SK-N-SH treated with all-trans-retinoic acid at 6 μM for 48 hours (cell line): ENCODE measurements around the gene TMEM47.

ENCODE experiments used
- ESRRG ChIP-seq: fragments of 250-450 bp; sonication (Bioruptor Pico); IDR thresholded peaks from 2 replicates; pipeline ENCODE4 v1.6.1; 2021; ENCODE audit warnings: mild to moderate bottlenecking
- ZC3H10 ChIP-seq: fragments of 250-450 bp; sonication (Bioruptor Pico); IDR thresholded peaks from 2 replicates; pipeline ENCODE4 v1.5.1; 2021; ENCODE audit warnings: mild to moderate bottlenecking, moderate library complexity
- ZFP3 ChIP-seq: fragments of 250-450 bp; sonication (Bioruptor Pico); IDR thresholded peaks from 2 replicates; pipeline ENCODE4 v1.5.0; 2020; ENCODE audit warnings: mild to moderate bottlenecking, moderate library complexity
- ZFP30 ChIP-seq: fragments of 450-650 bp; formaldehyde crosslinking; IDR thresholded peaks from 2 replicates; pipeline ENCODE4 v1.5.0; 2022; ENCODE audit warnings: mild to moderate bottlenecking, moderate library complexity
- TF ChIP-seq, protein P1 (sequence below): fragments of 250-450 bp; sonication (Bioruptor Pico); IDR thresholded peaks from 2 replicates; pipeline ENCODE4 v1.5.0; 2020; ENCODE audit warnings: mild to moderate bottlenecking, moderate library complexity
- TF ChIP-seq, protein P2 (sequence below): fragments of 250-450 bp; sonication (Bioruptor Pico); IDR thresholded peaks from 2 replicates; pipeline ENCODE4 v1.8.0; 2021; ENCODE audit warnings: low read depth, mild to moderate bottlenecking, moderate library complexity, borderline replicate concordance
- TF ChIP-seq, protein P3 (sequence below): fragments of 250-450 bp; sonication (Bioruptor Pico); IDR thresholded peaks from 2 replicates; pipeline ENCODE4 v1.8.0; 2020; ENCODE audit warnings: mild to moderate bottlenecking, moderate library complexity, borderline replicate concordance
- TF ChIP-seq, protein P4 (sequence below): fragments of 250-450 bp; sonication (Bioruptor Pico); IDR thresholded peaks from 2 replicates; pipeline ENCODE4 v1.5.1; 2021; ENCODE audit warnings: mild to moderate bottlenecking, moderate library complexity

DNA sequence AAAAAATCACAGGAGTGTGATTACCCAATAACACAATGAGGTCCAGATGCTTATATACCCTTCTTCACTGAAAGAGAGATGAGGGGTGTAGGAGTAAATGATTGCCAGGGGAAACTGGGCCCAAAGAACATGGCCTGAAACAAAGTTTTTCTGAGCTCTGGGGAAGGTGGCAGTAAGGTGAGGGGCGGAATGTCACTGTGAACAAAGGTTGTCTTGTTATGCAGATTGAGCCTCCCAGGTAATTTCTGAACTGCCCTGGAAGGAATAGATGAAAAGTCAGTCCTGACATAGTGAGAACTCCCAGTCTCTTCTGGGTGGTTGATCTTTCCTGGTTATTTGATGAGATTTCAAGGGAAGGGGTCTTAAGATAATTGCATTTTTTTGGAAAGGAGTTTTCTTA lies 2.5 kb upstream of the TMEM47 start:
- no peak for TF ChIP-seq ESRRG (CRISPR knock-in tag)
- TF ChIP-seq, protein P1, sequence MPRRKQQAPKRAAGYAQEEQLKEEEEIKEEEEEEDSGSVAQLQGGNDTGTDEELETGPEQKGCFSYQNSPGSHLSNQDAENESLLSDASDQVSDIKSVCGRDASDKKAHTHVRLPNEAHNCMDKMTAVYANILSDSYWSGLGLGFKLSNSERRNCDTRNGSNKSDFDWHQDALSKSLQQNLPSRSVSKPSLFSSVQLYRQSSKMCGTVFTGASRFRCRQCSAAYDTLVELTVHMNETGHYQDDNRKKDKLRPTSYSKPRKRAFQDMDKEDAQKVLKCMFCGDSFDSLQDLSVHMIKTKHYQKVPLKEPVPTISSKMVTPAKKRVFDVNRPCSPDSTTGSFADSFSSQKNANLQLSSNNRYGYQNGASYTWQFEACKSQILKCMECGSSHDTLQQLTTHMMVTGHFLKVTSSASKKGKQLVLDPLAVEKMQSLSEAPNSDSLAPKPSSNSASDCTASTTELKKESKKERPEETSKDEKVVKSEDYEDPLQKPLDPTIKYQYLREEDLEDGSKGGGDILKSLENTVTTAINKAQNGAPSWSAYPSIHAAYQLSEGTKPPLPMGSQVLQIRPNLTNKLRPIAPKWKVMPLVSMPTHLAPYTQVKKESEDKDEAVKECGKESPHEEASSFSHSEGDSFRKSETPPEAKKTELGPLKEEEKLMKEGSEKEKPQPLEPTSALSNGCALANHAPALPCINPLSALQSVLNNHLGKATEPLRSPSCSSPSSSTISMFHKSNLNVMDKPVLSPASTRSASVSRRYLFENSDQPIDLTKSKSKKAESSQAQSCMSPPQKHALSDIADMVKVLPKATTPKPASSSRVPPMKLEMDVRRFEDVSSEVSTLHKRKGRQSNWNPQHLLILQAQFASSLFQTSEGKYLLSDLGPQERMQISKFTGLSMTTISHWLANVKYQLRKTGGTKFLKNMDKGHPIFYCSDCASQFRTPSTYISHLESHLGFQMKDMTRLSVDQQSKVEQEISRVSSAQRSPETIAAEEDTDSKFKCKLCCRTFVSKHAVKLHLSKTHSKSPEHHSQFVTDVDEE: no peak
- TF ChIP-seq, protein P2, sequence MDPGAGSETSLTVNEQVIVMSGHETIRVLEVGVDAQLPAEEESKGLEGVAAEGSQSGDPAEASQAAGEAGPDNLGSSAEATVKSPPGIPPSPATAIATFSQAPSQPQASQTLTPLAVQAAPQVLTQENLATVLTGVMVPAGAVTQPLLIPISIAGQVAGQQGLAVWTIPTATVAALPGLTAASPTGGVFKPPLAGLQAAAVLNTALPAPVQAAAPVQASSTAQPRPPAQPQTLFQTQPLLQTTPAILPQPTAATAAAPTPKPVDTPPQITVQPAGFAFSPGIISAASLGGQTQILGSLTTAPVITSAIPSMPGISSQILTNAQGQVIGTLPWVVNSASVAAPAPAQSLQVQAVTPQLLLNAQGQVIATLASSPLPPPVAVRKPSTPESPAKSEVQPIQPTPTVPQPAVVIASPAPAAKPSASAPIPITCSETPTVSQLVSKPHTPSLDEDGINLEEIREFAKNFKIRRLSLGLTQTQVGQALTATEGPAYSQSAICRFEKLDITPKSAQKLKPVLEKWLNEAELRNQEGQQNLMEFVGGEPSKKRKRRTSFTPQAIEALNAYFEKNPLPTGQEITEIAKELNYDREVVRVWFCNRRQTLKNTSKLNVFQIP: no peak
- TF ChIP-seq, protein P3, sequence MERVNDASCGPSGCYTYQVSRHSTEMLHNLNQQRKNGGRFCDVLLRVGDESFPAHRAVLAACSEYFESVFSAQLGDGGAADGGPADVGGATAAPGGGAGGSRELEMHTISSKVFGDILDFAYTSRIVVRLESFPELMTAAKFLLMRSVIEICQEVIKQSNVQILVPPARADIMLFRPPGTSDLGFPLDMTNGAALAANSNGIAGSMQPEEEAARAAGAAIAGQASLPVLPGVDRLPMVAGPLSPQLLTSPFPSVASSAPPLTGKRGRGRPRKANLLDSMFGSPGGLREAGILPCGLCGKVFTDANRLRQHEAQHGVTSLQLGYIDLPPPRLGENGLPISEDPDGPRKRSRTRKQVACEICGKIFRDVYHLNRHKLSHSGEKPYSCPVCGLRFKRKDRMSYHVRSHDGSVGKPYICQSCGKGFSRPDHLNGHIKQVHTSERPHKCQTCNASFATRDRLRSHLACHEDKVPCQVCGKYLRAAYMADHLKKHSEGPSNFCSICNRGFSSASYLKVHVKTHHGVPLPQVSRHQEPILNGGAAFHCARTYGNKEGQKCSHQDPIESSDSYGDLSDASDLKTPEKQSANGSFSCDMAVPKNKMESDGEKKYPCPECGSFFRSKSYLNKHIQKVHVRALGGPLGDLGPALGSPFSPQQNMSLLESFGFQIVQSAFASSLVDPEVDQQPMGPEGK (CRISPR knock-in tag): no peak
- no peak for TF ChIP-seq ZFP3
- no peak for TF ChIP-seq ZC3H10 (CRISPR knock-in tag)
- TF ChIP-seq, protein P4, sequence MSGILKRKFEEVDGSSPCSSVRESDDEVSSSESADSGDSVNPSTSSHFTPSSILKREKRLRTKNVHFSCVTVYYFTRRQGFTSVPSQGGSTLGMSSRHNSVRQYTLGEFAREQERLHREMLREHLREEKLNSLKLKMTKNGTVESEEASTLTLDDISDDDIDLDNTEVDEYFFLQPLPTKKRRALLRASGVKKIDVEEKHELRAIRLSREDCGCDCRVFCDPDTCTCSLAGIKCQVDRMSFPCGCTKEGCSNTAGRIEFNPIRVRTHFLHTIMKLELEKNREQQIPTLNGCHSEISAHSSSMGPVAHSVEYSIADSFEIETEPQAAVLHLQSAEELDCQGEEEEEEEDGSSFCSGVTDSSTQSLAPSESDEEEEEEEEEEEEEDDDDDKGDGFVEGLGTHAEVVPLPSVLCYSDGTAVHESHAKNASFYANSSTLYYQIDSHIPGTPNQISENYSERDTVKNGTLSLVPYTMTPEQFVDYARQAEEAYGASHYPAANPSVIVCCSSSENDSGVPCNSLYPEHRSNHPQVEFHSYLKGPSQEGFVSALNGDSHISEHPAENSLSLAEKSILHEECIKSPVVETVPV (CRISPR knock-in tag): no peak
- no peak for TF ChIP-seq ZFP30 (CRISPR knock-in tag)
